ENCODE measurements around the gene ADAP1.

DNA sequence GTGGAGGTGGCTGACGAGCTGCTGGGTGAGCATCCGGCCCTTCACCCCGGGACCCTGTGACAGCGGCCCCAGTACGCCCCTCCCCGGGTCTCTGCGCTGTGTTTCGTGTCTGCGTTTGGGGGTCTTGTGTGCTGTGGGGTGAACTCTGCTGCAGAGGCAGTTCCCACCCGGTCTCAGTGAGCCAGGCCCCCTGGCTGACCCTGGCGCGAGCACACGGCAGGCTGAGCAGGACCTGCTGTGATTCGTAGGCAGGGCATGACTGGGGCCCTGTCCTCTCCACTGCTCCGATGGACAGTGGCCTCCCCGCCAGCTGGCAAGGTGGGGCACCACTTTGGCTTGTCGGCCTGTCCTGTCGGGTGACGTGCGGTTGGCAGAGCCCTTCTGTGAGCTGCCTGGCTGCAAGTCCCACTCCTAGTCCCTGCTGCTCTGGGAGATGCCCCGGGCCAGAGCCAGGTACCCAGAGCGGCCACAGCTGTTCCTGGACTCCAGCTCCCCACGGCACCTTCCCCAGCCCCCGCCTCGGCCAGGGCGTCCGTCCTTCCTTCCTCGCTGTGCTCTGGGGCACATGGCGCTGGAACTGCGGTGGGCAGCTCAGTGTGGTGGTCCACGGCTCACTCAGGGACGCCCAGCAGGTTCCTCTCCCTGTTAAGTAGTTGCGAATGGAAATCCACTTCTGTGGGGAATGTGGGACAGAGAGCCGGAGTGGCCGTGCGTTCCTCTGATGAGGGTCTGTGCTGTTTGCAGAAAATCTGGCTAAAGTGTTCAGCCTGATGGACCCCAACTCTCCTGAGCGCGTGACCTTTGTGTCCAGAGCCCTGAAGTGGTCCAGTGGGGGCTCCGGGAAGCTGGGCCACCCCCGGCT, 67.6 kb downstream of the ADAP1 start:
- TF ChIP-seq EZH2 (IDR thresholded peaks at IDR 0.05; ENCODE audit: insufficient read depth, poor library complexity, severe bottlenecking) (no peak), EZH2phosphoT487 (IDR thresholded peaks at IDR 0.05; ENCODE audit: insufficient read depth, low read depth) (no peak)
